Epithelial cell of proximal tubule (primary cell): Measurements from ENCODE around the gene FLT1. TPM values are rescaled to one million over a fixed set of nuclear protein-coding genes. Genes with fewer than 3 reads are reported as not detected.

Source experiments
- DNase-seq: peaks from one replicate; pipeline ENCODE4 v3.0.0-alpha.2; 2011; ENCODE audit warnings: low read depth
- H3K4me3 ChIP-seq: 2 replicates; pipeline ENCODE4 v1.5.1; 2011; ENCODE audit warnings: low read depth, mild to moderate bottlenecking, low read length
- total RNA-seq: library from RNA; depleted of rRNA; stranded (reverse); fragments of >200 nt; gene quantifications from 2 replicates; pipeline ENCODE4 v1.2.3, GENCODE V29; 2015
- TF ChIP-seq, protein P1 (sequence below): conservative IDR thresholded peaks from 2 replicates; pipeline ENCODE4 v1.5.1; 2012; ENCODE audit warnings: low read depth, mild to moderate bottlenecking, low read length

FLT1 gene
- total RNA-seq, 1 donor from 2014 or later, result 0.17 TPM

DNA sequence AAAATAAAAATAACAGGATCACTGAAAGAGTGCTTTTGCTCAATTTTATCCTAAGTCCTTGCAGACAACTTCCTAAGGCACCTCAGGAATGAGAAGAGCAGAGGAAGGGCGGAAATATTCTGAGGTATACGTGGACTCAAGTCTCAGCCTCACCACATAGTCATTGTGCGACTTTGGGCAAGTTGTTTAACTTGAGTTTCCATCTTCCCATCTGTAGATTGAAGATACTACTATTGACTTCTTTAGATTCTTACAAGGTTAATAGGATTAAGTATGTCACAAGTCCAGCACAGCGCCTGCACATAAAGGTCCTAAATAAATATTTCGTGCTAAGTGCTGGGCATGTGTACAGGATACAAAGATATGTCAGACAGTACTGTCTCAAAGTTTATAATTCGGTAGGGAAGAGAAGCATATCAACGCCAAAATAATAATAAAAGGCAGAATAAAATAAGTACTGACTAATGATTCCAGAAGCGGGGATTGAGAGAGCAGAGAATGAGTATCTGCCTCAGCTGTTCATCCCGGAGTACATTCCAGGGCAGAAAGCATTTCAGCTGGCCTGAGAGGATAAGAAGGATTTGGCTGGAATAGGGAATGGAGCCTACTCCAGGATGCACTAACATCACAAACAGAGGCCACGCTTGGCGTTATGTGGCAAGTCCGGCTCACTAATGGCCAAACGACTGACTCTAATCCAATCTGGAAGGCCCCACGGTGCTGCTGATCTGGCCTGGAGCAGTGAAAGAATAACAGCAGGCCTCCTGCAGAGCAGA, 139.7 kb downstream of the FLT1 start:
- no peak for DNase-seq
- TF ChIP-seq, protein P1, sequence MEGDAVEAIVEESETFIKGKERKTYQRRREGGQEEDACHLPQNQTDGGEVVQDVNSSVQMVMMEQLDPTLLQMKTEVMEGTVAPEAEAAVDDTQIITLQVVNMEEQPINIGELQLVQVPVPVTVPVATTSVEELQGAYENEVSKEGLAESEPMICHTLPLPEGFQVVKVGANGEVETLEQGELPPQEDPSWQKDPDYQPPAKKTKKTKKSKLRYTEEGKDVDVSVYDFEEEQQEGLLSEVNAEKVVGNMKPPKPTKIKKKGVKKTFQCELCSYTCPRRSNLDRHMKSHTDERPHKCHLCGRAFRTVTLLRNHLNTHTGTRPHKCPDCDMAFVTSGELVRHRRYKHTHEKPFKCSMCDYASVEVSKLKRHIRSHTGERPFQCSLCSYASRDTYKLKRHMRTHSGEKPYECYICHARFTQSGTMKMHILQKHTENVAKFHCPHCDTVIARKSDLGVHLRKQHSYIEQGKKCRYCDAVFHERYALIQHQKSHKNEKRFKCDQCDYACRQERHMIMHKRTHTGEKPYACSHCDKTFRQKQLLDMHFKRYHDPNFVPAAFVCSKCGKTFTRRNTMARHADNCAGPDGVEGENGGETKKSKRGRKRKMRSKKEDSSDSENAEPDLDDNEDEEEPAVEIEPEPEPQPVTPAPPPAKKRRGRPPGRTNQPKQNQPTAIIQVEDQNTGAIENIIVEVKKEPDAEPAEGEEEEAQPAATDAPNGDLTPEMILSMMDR, result no peak
- no peak overlapping the region for H3K4me3 ChIP-seq

DNA sequence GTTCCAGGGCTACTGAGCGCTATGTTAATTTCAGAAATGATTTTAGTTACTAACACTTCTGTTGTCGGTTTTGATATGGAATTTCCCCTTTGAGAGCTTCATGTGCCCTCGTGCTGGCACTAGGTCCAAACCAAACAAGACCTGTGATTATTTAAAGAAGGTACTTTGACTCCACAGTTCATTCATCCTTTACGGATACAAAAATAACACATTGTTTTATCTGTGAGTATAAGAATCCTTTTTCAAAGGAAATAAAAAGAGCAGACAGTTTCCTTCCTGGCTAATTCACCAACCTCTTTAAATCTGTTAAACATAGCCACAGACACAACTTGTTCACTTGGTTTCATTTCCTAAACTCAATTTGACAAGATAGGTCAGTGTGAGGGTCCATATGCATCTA, 141.2 kb downstream of the FLT1 start:
- no peak overlapping the region for H3K4me3 ChIP-seq
- TF ChIP-seq, protein P1, result no peak
- DNase-seq, result no peak

DNA sequence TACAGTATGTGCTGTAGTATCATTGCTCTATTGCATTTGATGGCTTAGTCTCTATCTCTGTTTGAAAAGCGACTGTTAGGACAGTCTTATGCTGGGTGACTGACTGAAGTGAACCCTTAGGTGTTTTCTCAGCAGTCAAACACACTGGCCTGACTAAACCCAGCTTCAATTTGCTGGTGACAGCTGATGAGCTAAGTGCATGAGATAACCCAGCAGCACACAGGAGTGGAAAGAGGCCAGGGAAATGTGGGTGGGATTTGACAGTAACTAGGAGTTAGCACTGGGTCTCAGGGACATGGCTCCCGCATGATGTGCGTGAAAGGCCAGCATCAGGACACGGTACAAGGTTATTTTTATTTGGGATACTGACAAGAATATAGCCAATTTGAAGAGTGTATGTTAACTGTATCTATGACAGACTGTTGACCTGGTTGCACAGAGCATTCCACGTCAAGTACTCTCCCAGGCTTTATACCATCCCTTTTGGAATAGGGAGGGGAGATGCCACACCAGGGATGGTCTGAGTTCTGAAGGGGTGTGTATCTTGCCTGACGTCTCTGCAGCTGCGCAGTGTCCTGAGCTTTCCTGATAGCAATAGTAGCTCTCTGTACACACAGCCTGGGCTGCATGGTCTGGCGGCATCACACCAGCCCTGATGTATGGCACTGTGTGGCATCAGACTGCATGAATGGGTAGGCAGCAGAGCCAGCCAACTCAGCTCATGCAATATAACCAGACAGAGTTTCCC, 144.8 kb downstream of the FLT1 start:
- TF ChIP-seq, protein P1, result no peak
- no peak for DNase-seq
- H3K4me3 ChIP-seq, result no peak overlapping the region

DNA sequence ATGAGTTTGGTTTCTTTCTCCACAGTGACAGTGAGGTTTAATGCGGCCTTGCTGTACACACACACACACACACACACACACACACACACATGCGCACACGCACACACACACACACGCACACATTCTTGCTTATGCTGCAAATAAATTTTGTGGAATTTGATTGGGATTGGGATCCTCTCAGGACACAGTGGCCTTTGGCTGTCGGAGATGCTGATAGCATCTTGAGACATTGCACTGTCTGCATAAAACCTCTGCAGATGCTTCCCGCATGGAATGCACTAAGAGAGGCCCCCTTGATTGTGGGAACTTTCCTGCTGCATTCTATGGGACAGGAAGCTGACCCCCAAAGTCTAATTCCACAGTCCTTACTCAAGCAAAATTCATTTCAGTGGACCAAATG, 145.6 kb downstream of the FLT1 start:
- TF ChIP-seq, protein P1, result no peak
- DNase-seq, result no peak
- no peak overlapping the region for H3K4me3 ChIP-seq

DNA sequence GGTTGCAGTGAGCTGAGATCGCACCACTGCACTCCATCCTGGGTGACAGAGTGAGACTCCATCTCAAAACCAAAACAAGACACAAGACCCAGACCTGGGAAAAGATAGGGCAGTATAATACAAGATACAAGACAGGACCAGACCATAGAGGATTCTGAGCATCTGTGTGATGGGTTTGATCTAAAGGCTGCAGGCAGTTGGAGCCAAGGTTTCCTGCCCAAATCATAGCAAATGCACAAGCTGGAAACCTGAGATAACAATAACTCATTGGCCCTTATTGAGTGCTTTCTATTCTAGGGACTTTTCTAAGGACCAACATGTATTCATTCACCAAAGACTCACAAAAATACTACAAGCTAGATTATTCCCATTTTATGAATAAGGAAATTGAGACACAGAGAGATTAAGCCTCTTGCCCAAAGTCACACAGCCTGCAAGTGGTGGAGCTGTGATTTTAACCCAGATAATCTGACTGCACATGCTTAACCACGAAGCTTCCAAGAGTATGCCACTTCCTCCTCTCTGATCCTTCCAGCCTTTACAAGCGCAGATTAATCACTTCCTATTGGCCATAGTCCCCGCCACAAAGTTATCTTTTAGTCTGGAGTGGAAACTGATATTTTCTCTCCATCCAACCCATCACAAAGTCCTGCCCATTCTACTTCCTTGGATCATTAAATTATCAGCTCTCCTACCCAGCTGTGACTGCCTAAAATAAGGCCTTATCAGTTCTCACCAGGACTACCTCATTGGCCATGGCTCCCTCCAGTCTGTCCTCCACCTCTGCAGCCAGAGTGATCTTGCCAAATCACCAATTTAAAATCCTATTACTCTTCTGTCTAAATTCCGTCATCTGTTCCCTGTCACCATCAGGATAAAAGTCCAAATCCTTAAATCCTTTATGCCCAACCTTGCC, 147.2 kb downstream of the FLT1 start:
- no peak overlapping the region for H3K4me3 ChIP-seq
- DNase-seq, result no peak
- TF ChIP-seq, protein P1, result no peak

DNA sequence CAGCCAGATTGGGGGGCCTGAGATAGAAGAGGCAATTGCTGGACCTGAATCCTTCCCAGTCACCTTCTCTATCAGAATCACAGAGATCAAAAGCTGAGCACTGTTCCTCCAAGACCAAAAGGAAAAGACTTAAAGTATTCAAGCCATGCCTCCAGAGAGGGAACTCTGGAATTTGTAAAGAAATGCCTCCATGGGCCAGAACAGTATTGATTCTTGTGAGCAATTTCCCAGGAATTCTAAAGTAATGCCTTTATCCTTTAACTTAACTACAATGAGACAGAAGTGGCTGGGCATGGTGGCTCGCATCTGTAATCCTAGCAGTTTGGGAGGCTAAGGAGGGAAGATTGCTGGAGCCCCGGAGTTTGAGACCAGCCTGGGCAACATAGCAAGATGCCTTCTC, 148.8 kb downstream of the FLT1 start:
- H3K4me3 ChIP-seq, result no peak overlapping the region
- no peak for DNase-seq
- TF ChIP-seq, protein P1, result no peak
